Activated T-cell treated with anti-CD3 and anti-CD28 coated beads, Interleukin-2, amount 50 U/mL, for 72 hours (primary cell): Measurements from ENCODE around the gene MBOAT7. TPM values are rescaled to one million over a fixed set of nuclear protein-coding genes. Genes with fewer than 3 reads are reported as not detected.

Source experiments
- ATAC-seq, 2 donors: fragments of 150-1000 bp; cut with Tn5 transposase; replicated peaks in 1 of 2; 2 replicates each; pipeline ENCODE4 v1.10.0; 2021; ENCODE audit warnings: moderate library complexity in 2 of 2, mild to moderate bottlenecking in 1 of 2
- DNase-seq, 2 donors: peaks; one replicate each; pipeline ENCODE4 v3.0.0; 2021 to 2022; ENCODE audit warnings: mixed read lengths in 1 of 2
- H3K27ac Mint-ChIP-seq: one replicate; pipeline ENCODE4 v1.8.0; 2022; ENCODE audit warnings: mild to moderate bottlenecking, moderate library complexity, mixed read lengths
- H3K27me3 Mint-ChIP-seq: one replicate; pipeline ENCODE4 v1.8.0; 2022; ENCODE audit warnings: low read depth, mixed read lengths
- H3K36me3 Mint-ChIP-seq, 2 donors: one replicate each; pipeline ENCODE4 v1.8.0; 2022; ENCODE audit warnings: mixed read lengths in 2 of 2, mild to moderate bottlenecking in 1 of 2; ENCODE audit not compliant: insufficient read depth in 2 of 2
- H3K4me1 Mint-ChIP-seq: one replicate; pipeline ENCODE4 v1.8.0; 2022; ENCODE audit warnings: low read depth, mixed read lengths
- H3K4me3 Mint-ChIP-seq, 2 donors: one replicate each; pipeline ENCODE4 v1.8.0; 2022; ENCODE audit warnings: mild to moderate bottlenecking in 2 of 2, mixed read lengths in 2 of 2, moderate library complexity in 2 of 2
- H3K9me3 Mint-ChIP-seq, 2 donors: one replicate each; pipeline ENCODE4 v1.8.0; 2022; ENCODE audit warnings: mixed read lengths in 2 of 2
- total RNA-seq, 2 donors: library from RNA; stranded (reverse); gene quantifications; one replicate each; pipeline ENCODE4 v1.2.3, GENCODE V29; 2022

MBOAT7 gene
- total RNA-seq, 2 donors from 2014 or later, result 60.3 to 71.0 TPM

GRCh38 chr19:54160854-54161253 is 28.5 kb downstream of the MBOAT7 start:
- H3K4me3 Mint-ChIP-seq, result peak overlapping the region; percentile 90 to 98
- H3K4me1 Mint-ChIP-seq, result peaks cover 62% of the 10 kb centered on the region
- H3K27me3 Mint-ChIP-seq, result peaks cover 19% of the 10 kb centered on the region
- H3K9me3 Mint-ChIP-seq, result no peaks in the 10 kb centered on the region
- H3K36me3 Mint-ChIP-seq, result peaks cover 2 to 12% of the 10 kb centered on the region in 2 donors
- DNase-seq, result no peak
- H3K27ac Mint-ChIP-seq, result no peak overlapping the region
- ATAC-seq, result no peak

GRCh38 chr19:54160182-54160811 is 29.1 kb downstream of the MBOAT7 start:
- peaks cover 14% of the 10 kb centered on the region for H3K27me3 Mint-ChIP-seq
- peak overlapping the region; percentile 90 to 98 for H3K4me3 Mint-ChIP-seq
- peaks cover 61% of the 10 kb centered on the region for H3K4me1 Mint-ChIP-seq
- ATAC-seq, result peak in 1 of 2 donors; percentile 0
- peak overlapping the region; percentile 95 for H3K27ac Mint-ChIP-seq
- H3K36me3 Mint-ChIP-seq, result peaks cover 2 to 12% of the 10 kb centered on the region in 2 donors
- H3K9me3 Mint-ChIP-seq, result no peaks in the 10 kb centered on the region
- DNase-seq, result no peak

GRCh38 chr19:54159352-54160181 is 29.8 kb downstream of the MBOAT7 start, which contains the start of gene LENG1:
Gene LENG1 (minus strand): TSS chr19:54159721. CDS start chr19:54159695, 26 bp downstream.
- ATAC-seq (peak; percentile 91 to 92), DNase-seq (peak; percentile 97 to 99)
- Mint-ChIP-seq H3K4me3 (peak within 1 kb of the TSS; percentile 90 to 98), H3K27ac (peak within 1 kb of the TSS; percentile 95), H3K9me3 (no peaks in the 10 kb centered on the region), H3K4me1 (peaks cover 61% of the 10 kb centered on the region), H3K36me3 (peaks cover 4 to 18% of the 10 kb centered on the region in 2 donors), H3K27me3 (peaks cover 8% of the 10 kb centered on the region)

- H3K4me3 Mint-ChIP-seq, result peak overlapping the region; percentile 90 to 98
- H3K4me1 Mint-ChIP-seq, result peaks cover 61% of the 10 kb centered on the region
- peak overlapping the region; percentile 59 for H3K27ac Mint-ChIP-seq
- DNase-seq (peak; percentile 36), ATAC-seq (no peak)
- peaks cover under 1% of the 10 kb centered on the region for H3K27me3 Mint-ChIP-seq
- H3K9me3 Mint-ChIP-seq, result no peaks in the 10 kb centered on the region
- peaks cover 4 to 25% of the 10 kb centered on the region in 2 donors for H3K36me3 Mint-ChIP-seq
Measured at GRCh38 chr19:54158812-54159351, 30.5 kb downstream of the MBOAT7 start.

GRCh38 chr19:54156953-54157352 is 32.4 kb downstream of the MBOAT7 start:
- peak overlapping the region; percentile 58 for H3K27ac Mint-ChIP-seq
- peaks cover 49% of the 10 kb centered on the region for H3K4me1 Mint-ChIP-seq
- ATAC-seq (no peak), DNase-seq (no peak)
- no peaks in the 10 kb centered on the region for H3K9me3 Mint-ChIP-seq
- H3K27me3 Mint-ChIP-seq, result no peaks in the 10 kb centered on the region
- H3K36me3 Mint-ChIP-seq, result peaks cover 4 to 30% of the 10 kb centered on the region in 2 donors
- H3K4me3 Mint-ChIP-seq, result peak overlapping the region; percentile 35 to 45

GRCh38 chr19:54156490-54156889 is 32.9 kb downstream of the MBOAT7 start:
- Mint-ChIP-seq H3K4me1 (peaks cover 45% of the 10 kb centered on the region), H3K27ac (no peak overlapping the region), H3K27me3 (no peaks in the 10 kb centered on the region), H3K9me3 (no peaks in the 10 kb centered on the region), H3K4me3 (no peak overlapping the region), H3K36me3 (peaks cover 4 to 30% of the 10 kb centered on the region in 2 donors)
- no peak for ATAC-seq
- no peak for DNase-seq

- H3K4me3 Mint-ChIP-seq, result no peak overlapping the region
- H3K27ac Mint-ChIP-seq, result no peak overlapping the region
- peaks cover 4 to 33% of the 10 kb centered on the region in 2 donors for H3K36me3 Mint-ChIP-seq
Measured at GRCh38 chr19:54155694-54156093, 33.7 kb downstream of the MBOAT7 start.

GRCh38 chr19:54154603-54155345 is 34.6 kb downstream of the MBOAT7 start:
- peak overlapping the region in 1 of 2 donors; percentile 14 for H3K4me3 Mint-ChIP-seq
- no peaks in the 10 kb centered on the region for H3K9me3 Mint-ChIP-seq
- DNase-seq, result peak; percentile 31 to 38
- peak overlapping the region; percentile 52 for H3K27ac Mint-ChIP-seq
- H3K27me3 Mint-ChIP-seq, result no peaks in the 10 kb centered on the region
- H3K4me1 Mint-ChIP-seq, result peaks cover 30% of the 10 kb centered on the region
- no peak for ATAC-seq
- peaks cover 4 to 33% of the 10 kb centered on the region in 2 donors for H3K36me3 Mint-ChIP-seq

More at GRCh38 chr19:54155694-54156093, 33.7 kb downstream of the MBOAT7 start:
- Mint-ChIP-seq H3K9me3 (no peaks in the 10 kb centered on the region), H3K27me3 (no peaks in the 10 kb centered on the region), H3K4me1 (peaks cover 38% of the 10 kb centered on the region)
- no peak for DNase-seq
- no peak for ATAC-seq

- DNase-seq (no peak), ATAC-seq (no peak)
- no peak overlapping the region for H3K27ac Mint-ChIP-seq
- H3K4me1 Mint-ChIP-seq, result peaks cover 28% of the 10 kb centered on the region
- no peaks in the 10 kb centered on the region for H3K27me3 Mint-ChIP-seq
- no peak overlapping the region for H3K4me3 Mint-ChIP-seq
- peaks cover 4 to 36% of the 10 kb centered on the region in 2 donors for H3K36me3 Mint-ChIP-seq
- H3K9me3 Mint-ChIP-seq, result no peaks in the 10 kb centered on the region
Measured at GRCh38 chr19:54153731-54154326, 35.6 kb downstream of the MBOAT7 start.

GRCh38 chr19:54152878-54153524 is 36.4 kb downstream of the MBOAT7 start:
- H3K9me3 Mint-ChIP-seq, result no peaks in the 10 kb centered on the region
- H3K4me3 Mint-ChIP-seq, result no peak overlapping the region
- ATAC-seq (no peak), DNase-seq (no peak)
- peaks cover 19% of the 10 kb centered on the region for H3K4me1 Mint-ChIP-seq
- no peaks in the 10 kb centered on the region for H3K27me3 Mint-ChIP-seq
- H3K36me3 Mint-ChIP-seq, result peaks cover 2 to 34% of the 10 kb centered on the region in 2 donors
- no peak overlapping the region for H3K27ac Mint-ChIP-seq

- DNase-seq, result no peak
- Mint-ChIP-seq H3K4me1 (peaks cover 15% of the 10 kb centered on the region), H3K36me3 (peaks cover 2 to 33% of the 10 kb centered on the region in 2 donors), H3K27ac (no peak overlapping the region), H3K4me3 (no peak overlapping the region), H3K9me3 (no peaks in the 10 kb centered on the region), H3K27me3 (no peaks in the 10 kb centered on the region)
- ATAC-seq, result no peak
Measured at GRCh38 chr19:54152267-54152666, 37.1 kb downstream of the MBOAT7 start.
